Measurements from ENCODE around the gene GTPBP6.
"Not testable (repeated sequence)": the region's sequence is repeated elsewhere in the genome, so short reads cannot be mapped to it uniquely, and the experiment has no call there.

Gene GTPBP6

GRCh38 chrX:356385-357034, 37.9 kb upstream of the GTPBP6 start:
- H3K4me3 ChIP-seq (ENCODE audit: control insufficient read depth, low read depth, low read length): no peak overlapping the region
- DNase-seq (ENCODE audit: low read depth): peak; percentile 80
- TF ChIP-seq CTCF (conservative IDR thresholded peaks at IDR 0.05; ENCODE audit: control insufficient read depth, insufficient read depth, low read depth, low read length): no peak

- no peak for TF ChIP-seq CTCF (conservative IDR thresholded peaks at IDR 0.05; ENCODE audit: control insufficient read depth, insufficient read depth, low read depth, low read length)
- DNase-seq (ENCODE audit: low read depth): no peak
- H3K4me3 ChIP-seq (ENCODE audit: control insufficient read depth, low read depth, low read length): no peak overlapping the region
Observed at GRCh38 chrX:355329-356050, 36.9 kb upstream of the GTPBP6 start.

- no peak for DNase-seq (ENCODE audit: low read depth)
- no peak overlapping the region for H3K4me3 ChIP-seq (ENCODE audit: control insufficient read depth, low read depth, low read length)
- no peak for TF ChIP-seq CTCF (conservative IDR thresholded peaks at IDR 0.05; ENCODE audit: control insufficient read depth, insufficient read depth, low read depth, low read length)
Observed at GRCh38 chrX:353566-354535, 35.3 kb upstream of the GTPBP6 start.

- DNase-seq (ENCODE audit: low read depth): no peak
- no peak for TF ChIP-seq CTCF (conservative IDR thresholded peaks at IDR 0.05; ENCODE audit: control insufficient read depth, insufficient read depth, low read depth, low read length)
- H3K4me3 ChIP-seq (ENCODE audit: control insufficient read depth, low read depth, low read length): no peak overlapping the region
Observed at GRCh38 chrX:352582-353314, 34.2 kb upstream of the GTPBP6 start.

GRCh38 chrX:352181-352580, 33.6 kb upstream of the GTPBP6 start:
- TF ChIP-seq CTCF (conservative IDR thresholded peaks at IDR 0.05; ENCODE audit: control insufficient read depth, insufficient read depth, low read depth, low read length): no peak
- no peak for DNase-seq (ENCODE audit: low read depth)
- no peak overlapping the region for H3K4me3 ChIP-seq (ENCODE audit: control insufficient read depth, low read depth, low read length)

GRCh38 chrX:351736-352135, 33.1 kb upstream of the GTPBP6 start:
- DNase-seq (ENCODE audit: low read depth): no peak
- H3K4me3 ChIP-seq (ENCODE audit: control insufficient read depth, low read depth, low read length): no peak overlapping the region
- no peak for TF ChIP-seq CTCF (conservative IDR thresholded peaks at IDR 0.05; ENCODE audit: control insufficient read depth, insufficient read depth, low read depth, low read length)

GRCh38 chrX:351324-351641, 32.7 kb upstream of the GTPBP6 start:
- not testable (repeated sequence) for H3K4me3 ChIP-seq (ENCODE audit: control insufficient read depth, low read depth, low read length); DNase-seq (ENCODE audit: low read depth)

Measured in fibroblast of mammary gland (primary cell).